HEK293T (cell line): ENCODE measurements around the gene LRMDA.

Experiments
- CTCF ChIA-PET: fragments of 350-600 bp; formaldehyde crosslinking; extraction: SDS; loops from one replicate; lab custom pipeline; 2021; ENCODE audit warnings: antibody characterized with exemption, inconsistent platforms; lab: Yijun Ruan, JAX
- POLR2A ChIA-PET: fragments of 350-600 bp; formaldehyde crosslinking; extraction: SDS; loops from one replicate; lab custom pipeline; 2020; ENCODE audit warnings: antibody characterized with exemption, inconsistent platforms; lab: Yijun Ruan, JAX
- DNase-seq: peaks from one replicate; pipeline ENCODE4 v3.0.0; 2012; ENCODE audit warnings: mixed read lengths; ENCODE audit errors: extremely low spot score
- ARNT ChIP-seq: fragments of 450-650 bp; IDR thresholded peaks from 2 replicates; pipeline ENCODE4 v1.6.1; 2017; ENCODE audit warnings: mild to moderate bottlenecking
- BHLHE40 ChIP-seq: fragments of 450-650 bp; IDR thresholded peaks from 2 replicates; pipeline ENCODE4 v1.6.1; 2016; ENCODE audit warnings: mild to moderate bottlenecking, moderate library complexity, borderline replicate concordance
- CTBP1 ChIP-seq: fragments of 450-650 bp; IDR thresholded peaks from 2 replicates; pipeline ENCODE4 v1.6.1; 2016; ENCODE audit warnings: borderline replicate concordance
- ELF4 ChIP-seq: fragments of 450-650 bp; IDR thresholded peaks from 2 replicates; pipeline ENCODE4 v1.6.1; 2017; ENCODE audit warnings: antibody characterized with exemption
- FOXA1 ChIP-seq: fragments of 450-650 bp; IDR thresholded peaks from 2 replicates; pipeline ENCODE4 v1.6.1; 2016; ENCODE audit warnings: mild to moderate bottlenecking
- FOXK2 ChIP-seq: fragments of 450-650 bp; IDR thresholded peaks from 2 replicates; pipeline ENCODE4 v1.6.1; 2016; ENCODE audit warnings: mild to moderate bottlenecking
- FOXM1 ChIP-seq: fragments of 450-650 bp; IDR thresholded peaks from 2 replicates; pipeline ENCODE4 v1.6.1; 2017; ENCODE audit warnings: mild to moderate bottlenecking, borderline replicate concordance
- HDGF ChIP-seq: fragments of 450-650 bp; IDR thresholded peaks from 2 replicates; pipeline ENCODE4 v1.6.1; 2017; ENCODE audit warnings: antibody characterized with exemption, borderline replicate concordance
- L3MBTL2 ChIP-seq: fragments of 450-650 bp; conservative IDR thresholded peaks from 2 replicates; pipeline ENCODE4 v1.6.1; 2016; ENCODE audit warnings: mild to moderate bottlenecking
- LEF1 ChIP-seq: fragments of 450-650 bp; IDR thresholded peaks from 2 replicates; pipeline ENCODE4 v1.6.1; 2017; ENCODE audit warnings: mild to moderate bottlenecking, borderline replicate concordance
- NFRKB ChIP-seq: fragments of 450-650 bp; IDR thresholded peaks from 2 replicates; pipeline ENCODE4 v1.6.1; 2016; ENCODE audit warnings: mild to moderate bottlenecking, moderate library complexity
- PKNOX1 ChIP-seq: fragments of 450-650 bp; IDR thresholded peaks from 2 replicates; pipeline ENCODE4 v1.6.1; 2016
- SP1 ChIP-seq: fragments of 450-650 bp; IDR thresholded peaks from 2 replicates; pipeline ENCODE4 v1.6.1; 2017
- SUZ12 ChIP-seq: fragments of 450-650 bp; IDR thresholded peaks from 2 replicates; pipeline ENCODE4 v1.6.1; 2016; ENCODE audit warnings: mild to moderate bottlenecking
- TARDBP ChIP-seq: fragments of 450-650 bp; IDR thresholded peaks from 2 replicates; pipeline ENCODE4 v1.6.1; 2016
- ZNF384 ChIP-seq: fragments of 450-650 bp; IDR thresholded peaks from 2 replicates; pipeline ENCODE4 v1.6.1; 2016

The LRMDA gene

GRCh38 chr10:75476569-75476968 is 45.1 kb downstream of the LRMDA start:
- ChIA-PET POLR2A (interaction anchor here (0.7 to 1.0 kb wide), 2 partner anchors 67 to 75 kb away, joined by 3 read pairs; partner anchors contain the start of gene ZNF503), CTCF (interaction anchor here (0.6 kb wide), 1 partner anchor 434 kb away, joined by 3 read pairs; no protein-coding TSS in a partner anchor)
- no peak for DNase-seq
- TF ChIP-seq FOXK2 (no peak), ARNT (no peak), ZNF384 (no peak), FOXA1 (no peak), FOXM1 (no peak), SP1 (no peak), NFRKB (no peak), ELF4 (no peak)

GRCh38 chr10:75476985-75477384 is 45.6 kb downstream of the LRMDA start:
- POLR2A ChIA-PET, result interaction anchor here (0.7 to 1.0 kb wide), 2 partner anchors 67 to 75 kb away, joined by 3 read pairs; partner anchors contain the start of gene ZNF503
- no peak for TF ChIP-seq FOXK2
- TF ChIP-seq BHLHE40, result no peak
- no peak for TF ChIP-seq L3MBTL2
- TF ChIP-seq HDGF, result no peak

GRCh38 chr10:75477680-75478079 is 46.3 kb downstream of the LRMDA start:
- TF ChIP-seq FOXA1 (no peak), ELF4 (no peak), ZNF384 (no peak), SUZ12 (no peak), NFRKB (no peak), ARNT (no peak), FOXK2 (no peak), HDGF (no peak), SP1 (no peak)
- ChIA-PET CTCF (no interaction called here), POLR2A (no interaction called here)
- no peak for DNase-seq

More at GRCh38 chr10:75476985-75477384, 45.6 kb downstream of the LRMDA start:
- DNase-seq, result no peak
- CTCF ChIA-PET, result interaction anchor here (0.6 kb wide), 1 partner anchor 433 kb away, joined by 3 read pairs; no protein-coding TSS in a partner anchor

- TF ChIP-seq PKNOX1 (no peak), FOXM1 (no peak), BHLHE40 (no peak), CTBP1 (no peak), FOXK2 (no peak), ZNF384 (no peak), LEF1 (no peak), FOXA1 (no peak), ARNT (no peak), NFRKB (no peak), HDGF (no peak), L3MBTL2 (no peak), SUZ12 (no peak), TARDBP (no peak)
- no peak for DNase-seq
- POLR2A ChIA-PET, result interaction anchor here (0.6 kb wide), 1 partner anchor 16 kb away, joined by 3 read pairs; no protein-coding TSS in a partner anchor
- CTCF ChIA-PET, result no interaction called here
Measured at GRCh38 chr10:75480374-75480773, 49.0 kb downstream of the LRMDA start.

GRCh38 chr10:75483188-75483587 is 51.8 kb downstream of the LRMDA start:
- no peak for DNase-seq
- POLR2A ChIA-PET, result no interaction called here
- CTCF ChIA-PET, result no interaction called here
- no peak for TF ChIP-seq SP1
- no peak for TF ChIP-seq TARDBP
- no peak for TF ChIP-seq FOXK2
- no peak for TF ChIP-seq ELF4
- TF ChIP-seq ZNF384, result no peak
- TF ChIP-seq LEF1, result no peak
- TF ChIP-seq FOXA1, result no peak
- TF ChIP-seq L3MBTL2, result no peak
- no peak for TF ChIP-seq CTBP1
- no peak for TF ChIP-seq PKNOX1
- no peak for TF ChIP-seq NFRKB
- no peak for TF ChIP-seq ARNT
- no peak for TF ChIP-seq FOXM1
- no peak for TF ChIP-seq BHLHE40
- TF ChIP-seq HDGF, result no peak
- no peak for TF ChIP-seq SUZ12

DNA sequence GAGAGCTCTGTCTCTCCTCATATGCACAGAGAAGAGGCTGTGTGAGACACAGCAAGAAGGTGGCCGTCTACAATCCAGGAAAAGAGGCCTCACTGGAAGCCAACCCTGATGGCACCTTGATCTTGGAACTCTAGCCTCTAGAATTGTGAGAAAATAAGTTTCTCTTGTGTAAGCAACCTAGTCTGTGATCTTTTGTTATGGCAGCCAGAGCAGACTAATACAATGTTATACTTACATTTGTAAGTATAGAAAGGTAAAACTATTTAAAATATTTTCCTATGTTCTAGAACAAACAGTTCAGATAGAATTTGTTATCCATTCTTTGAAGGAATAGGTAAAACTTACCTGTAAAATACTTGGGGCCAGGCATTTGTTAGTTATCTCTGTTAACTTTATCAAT is 53.3 kb downstream of the LRMDA start:
- ChIA-PET CTCF (no interaction called here), POLR2A (no interaction called here)
- TF ChIP-seq SP1 (no peak), TARDBP (no peak), BHLHE40 (no peak), ELF4 (no peak)
- no peak for DNase-seq

DNA sequence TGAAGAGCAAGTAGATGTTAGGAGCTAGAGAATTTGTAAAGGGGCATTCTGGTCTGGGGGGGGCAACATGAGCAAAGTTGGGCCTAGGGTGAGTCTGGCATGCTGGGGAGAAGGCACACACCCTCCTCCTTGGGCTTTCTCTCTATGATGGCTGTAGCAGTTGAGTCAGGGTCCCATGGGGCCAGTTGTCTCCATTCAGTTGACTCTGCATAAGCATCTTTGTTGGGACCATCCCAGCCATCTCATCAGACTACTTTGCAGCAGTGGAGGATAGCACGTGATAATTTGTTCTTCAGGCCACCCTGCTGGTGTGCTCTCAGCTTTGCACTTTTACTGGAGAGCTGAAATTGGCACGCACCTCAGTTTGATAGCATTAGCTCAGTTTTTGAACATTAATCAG is 55.2 kb downstream of the LRMDA start:
- POLR2A ChIA-PET, result interaction anchor here (1.0 to 1.2 kb wide), 4 partner anchors 70 to 87 kb away, joined by 3 to 5 read pairs (median 4); no protein-coding TSS in a partner anchor
- CTCF ChIA-PET, result interaction anchor here (1.6 kb wide), 1 partner anchor 18 kb away, joined by 4 read pairs; no protein-coding TSS in a partner anchor
- no peak for TF ChIP-seq FOXM1
- DNase-seq, result no peak
